NCI-H446 treated with DMSO at 0.1 percent for 48 hours (cell line): ENCODE results near the gene PAX3.

Source experiments
- DNase-seq: peaks from one replicate; lab custom pipeline; 2025; lab: John Stamatoyannopoulos, UW

Gene PAX3

GRCh38 chr2:222296911-222297599 lies 1.7 kb downstream of the PAX3 start:
- DNase-seq, result no peak

GRCh38 chr2:222296311-222296741 lies 2.5 kb downstream of the PAX3 start:
- no peak for DNase-seq

DNA sequence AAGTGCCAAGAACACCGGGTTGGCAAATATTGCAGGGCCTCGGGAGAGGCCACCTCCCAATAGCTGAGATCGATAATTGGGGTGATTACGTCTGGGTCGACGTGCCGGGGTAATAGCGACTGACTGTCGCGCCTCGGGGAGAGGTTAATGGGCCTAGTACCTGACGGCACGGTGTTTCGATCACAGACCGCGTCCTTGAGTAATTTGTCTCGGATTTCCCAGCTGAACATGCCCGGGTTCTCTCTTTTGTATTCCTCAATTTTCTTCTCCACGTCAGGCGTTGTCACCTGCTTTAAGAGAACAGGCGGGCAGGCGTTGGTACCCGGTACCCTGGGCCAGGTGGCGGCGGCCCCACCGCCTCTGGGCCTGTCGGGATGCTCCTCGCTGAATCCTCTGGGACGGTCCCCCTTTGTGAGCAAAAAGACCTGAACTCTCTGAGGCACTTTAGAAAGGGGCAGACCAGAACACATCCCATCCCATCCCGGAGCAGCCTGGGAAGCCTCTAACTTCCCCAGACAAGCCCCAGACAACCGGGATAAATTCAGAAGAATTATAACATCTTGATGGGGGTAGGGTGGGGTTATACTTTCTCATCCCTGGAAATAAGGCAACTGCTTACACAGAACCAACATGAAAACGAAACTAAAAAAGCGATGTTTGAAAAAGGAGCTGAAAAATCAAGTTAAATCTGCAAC lies 3.3 kb downstream of the PAX3 start:
- no peak for DNase-seq

DNA sequence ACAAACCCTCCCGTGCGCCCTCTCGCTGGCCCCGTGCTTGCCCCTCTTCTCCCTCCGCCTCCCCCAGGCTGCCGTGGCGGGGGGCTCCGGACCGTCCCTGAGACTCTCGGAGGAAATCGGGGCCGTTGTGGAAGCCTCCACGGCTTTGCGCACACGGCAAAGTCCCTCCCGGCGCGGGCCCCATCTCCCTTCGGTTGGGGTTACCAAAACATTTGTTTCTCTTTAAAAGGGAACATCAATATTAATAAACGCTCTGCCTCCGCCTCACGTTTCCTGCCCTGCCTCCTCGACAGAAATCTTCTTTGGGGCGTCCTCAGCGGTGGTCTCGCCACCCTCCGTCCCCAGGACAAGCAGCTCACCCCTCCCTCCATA lies 3.8 kb downstream of the PAX3 start:
- no peak for DNase-seq

GRCh38 chr2:222293660-222294630 lies 4.9 kb downstream of the PAX3 start:
- no peak for DNase-seq

DNA sequence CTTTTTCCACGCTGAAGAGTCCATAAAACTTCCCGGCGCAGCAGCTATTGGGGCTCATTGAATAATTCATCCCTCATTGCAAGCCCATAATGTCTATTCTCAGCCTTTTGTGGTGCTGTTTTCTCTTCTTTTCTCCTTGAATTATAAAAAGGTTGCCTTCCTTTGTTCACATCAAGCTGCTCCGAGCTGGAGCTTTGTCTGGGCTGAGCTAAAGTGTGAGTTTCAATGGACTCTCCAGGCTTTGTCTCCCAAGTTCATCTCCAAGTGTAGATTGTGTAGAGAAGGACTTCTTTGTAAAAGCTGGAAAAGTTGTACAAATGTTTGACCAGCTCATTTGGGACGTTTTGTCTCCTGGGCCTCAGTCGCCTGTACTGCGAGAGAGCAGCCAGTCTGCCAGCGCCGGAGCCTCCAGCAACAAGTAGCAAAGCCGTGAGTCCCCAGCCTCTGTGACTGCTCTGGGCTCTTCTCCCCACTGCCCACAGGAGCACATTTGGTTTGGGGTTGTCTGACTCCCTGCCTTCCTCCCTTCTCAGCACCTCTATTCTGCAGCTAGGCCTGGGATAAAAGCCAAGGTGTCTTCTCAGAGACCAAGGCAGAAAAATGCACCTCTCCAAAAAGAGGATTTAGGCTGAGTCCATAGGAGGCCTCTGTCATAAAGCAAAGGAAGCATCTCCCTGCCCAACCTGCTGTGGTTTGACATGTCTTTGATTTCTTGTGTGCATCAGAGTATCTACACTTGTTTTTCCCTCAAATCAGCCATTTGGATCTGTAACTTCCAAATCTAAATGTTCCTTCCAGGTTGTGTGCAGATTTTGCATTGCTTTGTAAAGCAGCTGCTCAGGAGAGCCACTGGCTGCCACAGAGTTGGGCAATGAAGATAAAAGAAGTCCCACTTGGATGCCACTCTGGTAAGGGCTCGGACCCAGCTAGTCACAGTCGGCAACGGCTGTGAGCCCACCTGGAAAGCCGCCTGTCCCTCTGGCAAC lies 6.4 kb downstream of the PAX3 start:
- DNase-seq, result no peak

GRCh38 chr2:222291485-222291841 lies 7.3 kb downstream of the PAX3 start:
- no peak for DNase-seq

DNA sequence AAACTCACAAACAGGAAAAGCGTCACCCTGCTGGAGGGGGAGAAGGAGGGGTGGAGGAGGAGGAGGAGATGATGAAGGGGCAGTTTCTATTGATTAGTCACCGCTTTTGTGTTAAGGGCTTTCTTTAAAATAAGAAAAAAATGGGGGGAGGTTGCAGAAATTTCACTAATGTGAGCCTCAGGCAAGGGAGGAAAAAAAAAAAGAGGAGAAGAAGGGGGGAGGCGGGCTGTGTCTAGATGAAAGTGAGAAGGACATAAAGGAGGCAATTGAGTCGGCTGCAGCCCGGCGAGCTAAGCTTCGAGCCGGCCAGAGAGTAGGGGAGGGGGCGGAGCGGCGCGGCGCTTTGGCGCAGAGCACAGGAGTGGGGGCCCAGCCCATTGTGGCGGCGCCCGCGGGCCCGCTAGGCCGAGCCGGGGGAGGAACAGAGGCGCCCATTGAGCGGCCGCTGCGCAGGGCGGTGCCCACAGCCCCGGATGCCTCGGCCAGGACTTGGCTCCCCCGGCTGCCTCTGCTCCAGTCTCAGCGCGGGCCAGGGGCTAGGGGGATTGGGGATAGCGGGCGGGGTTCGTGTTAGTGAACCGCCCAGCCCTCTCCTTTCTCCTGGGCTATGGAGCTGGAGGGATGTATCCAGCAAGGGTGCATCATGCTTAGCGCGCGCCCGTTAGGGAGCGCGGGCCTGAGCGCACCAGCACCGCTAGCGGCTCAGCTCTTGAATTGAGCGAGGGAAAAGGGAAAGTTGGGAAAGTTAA lies 7.9 kb downstream of the PAX3 start:
- no peak for DNase-seq

GRCh38 chr2:222290401-222290735 lies 8.4 kb downstream of the PAX3 start:
- no peak for DNase-seq

DNA sequence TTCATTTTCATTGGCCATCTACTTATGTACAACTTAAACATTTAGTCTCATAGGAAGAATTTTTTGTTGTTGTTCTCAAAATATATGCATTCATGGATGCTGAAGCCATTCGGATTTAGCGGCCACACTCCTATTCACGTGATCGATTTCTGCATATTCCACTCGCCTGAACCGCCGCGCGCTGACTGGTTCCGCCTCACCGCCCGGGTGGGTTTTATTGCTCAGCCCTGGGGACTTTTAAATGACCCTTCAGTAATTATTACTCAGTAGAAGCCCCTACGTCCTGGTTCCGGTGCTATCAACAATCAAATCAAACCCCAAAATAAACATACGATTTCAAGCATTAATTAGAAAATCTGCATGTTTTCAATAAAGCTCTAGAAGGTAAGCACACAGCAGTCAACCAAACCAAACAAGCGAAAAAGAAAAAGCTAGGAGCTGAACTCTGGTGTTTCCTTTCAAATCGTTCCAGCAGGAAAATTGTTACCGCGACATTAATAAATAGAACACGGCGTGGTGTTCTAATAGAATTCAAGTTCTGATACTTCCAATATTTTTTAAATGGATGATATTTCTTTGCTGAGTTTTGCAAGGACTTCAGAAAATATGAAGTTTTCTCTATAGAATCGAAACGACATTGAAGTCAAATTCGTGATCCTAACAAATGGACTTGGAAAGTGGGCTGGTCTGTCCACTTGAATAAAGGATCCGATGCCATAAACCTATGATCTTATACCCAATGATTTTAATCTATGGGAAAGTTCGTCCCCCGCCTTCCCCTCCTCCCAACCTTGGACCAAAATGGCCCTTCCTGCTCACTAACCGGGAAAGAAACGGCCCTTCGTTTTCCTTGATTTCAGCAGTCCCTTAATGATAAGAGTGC lies 9.3 kb downstream of the PAX3 start:
- DNase-seq, result no peak

DNA sequence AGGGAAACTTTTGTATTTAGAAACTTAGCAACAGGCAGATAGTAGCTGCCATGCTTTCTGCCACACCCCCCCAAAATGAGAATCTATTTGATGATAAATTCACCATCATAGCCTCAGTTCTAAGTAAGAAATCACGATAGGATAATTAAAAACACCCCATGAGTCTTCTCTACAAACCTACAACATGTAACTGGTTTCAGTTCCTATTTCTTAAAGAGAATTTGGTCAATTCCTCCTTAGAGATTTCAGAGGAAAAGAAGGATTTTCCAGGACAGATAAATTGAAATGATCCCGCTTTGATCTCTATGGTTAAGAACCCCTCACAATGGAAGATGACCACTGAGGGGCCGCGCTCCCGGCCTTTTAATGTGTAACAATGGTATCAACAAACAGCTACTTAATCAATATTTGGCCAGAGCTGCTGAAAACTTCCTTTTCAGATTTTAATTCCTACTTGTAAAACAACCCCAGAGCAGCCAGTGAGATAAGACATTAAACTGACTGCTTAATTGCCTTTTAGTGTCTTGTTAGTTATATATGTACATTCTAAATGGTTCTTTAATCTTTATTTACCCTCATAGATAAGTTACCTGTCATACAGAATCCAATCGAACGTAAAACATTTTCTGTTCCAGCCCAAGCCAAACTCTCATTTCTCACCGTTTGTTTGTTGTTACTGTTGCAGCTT lies 10.1 kb downstream of the PAX3 start:
- DNase-seq, result no peak

DNA sequence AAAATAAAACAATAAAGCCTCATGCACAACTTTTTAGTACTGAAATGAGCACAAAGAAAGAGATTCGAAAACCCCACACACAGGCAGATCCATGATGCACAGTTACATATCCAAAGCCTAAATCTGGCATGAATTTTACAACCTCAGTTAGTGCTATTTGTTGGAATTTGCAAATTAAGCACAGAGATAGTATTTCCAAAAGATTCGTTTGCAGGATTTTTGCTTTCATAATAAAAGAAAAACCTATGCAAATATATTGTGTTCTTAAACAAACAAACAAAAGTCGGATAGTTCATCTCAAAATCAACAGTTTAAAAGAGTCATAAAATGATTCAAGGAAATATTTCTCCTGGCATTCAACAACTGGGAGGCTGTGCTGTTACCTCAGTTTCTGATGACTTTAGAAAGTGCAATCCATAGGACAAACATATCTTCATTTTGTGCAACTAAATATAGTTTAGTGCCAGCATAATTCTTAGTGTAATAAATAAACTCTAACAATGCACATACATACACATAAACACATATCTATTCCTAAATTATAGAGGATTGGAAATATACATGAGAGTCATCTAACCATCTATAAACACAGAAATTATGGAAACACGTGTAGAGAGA lies 10.8 kb downstream of the PAX3 start:
- no peak for DNase-seq

- DNase-seq, result no peak
Measured at GRCh38 chr2:222284466-222284865, 14.3 kb downstream of the PAX3 start.

DNA sequence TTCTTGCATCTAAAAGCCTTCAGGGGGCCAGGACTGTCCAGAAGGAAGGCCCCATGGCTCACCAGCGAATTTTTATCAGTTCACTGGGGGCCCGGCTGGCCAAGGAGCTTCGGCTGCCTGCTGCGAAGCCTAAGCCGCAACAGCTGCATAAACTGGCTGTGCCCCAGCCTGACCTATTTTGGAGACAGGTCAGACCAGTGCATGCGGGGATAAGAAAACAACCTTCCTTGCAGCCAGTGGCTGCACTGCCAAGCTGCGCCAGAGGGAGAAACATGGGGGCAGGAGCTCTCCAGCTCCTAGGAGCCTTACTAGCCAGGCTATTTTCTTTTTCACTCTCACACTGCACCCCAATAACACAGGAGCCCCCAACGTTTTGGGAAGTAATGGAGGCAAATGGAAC lies 15.2 kb downstream of the PAX3 start:
- no peak for DNase-seq

GRCh38 chr2:222281506-222281905 lies 17.3 kb downstream of the PAX3 start:
- no peak for DNase-seq

DNA sequence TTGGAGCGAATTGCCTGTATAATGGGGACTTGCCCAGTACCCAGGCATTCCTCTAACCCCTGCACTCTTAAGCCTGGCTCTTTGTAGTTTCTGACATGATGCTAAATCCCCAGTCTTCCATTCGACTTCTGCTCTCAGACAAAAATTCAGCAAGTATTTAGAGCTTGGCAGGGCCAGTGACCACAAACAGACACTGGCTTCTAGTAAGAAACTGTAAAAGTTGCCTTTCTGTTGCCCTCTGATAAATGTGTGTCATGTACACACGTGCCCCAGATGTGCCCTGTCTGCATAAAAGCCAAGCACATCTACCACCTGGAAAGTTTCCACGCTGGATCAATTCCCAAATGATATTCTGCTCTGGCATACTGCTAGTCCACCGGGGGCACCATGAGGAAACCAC lies 18.0 kb downstream of the PAX3 start:
- DNase-seq, result no peak

DNA sequence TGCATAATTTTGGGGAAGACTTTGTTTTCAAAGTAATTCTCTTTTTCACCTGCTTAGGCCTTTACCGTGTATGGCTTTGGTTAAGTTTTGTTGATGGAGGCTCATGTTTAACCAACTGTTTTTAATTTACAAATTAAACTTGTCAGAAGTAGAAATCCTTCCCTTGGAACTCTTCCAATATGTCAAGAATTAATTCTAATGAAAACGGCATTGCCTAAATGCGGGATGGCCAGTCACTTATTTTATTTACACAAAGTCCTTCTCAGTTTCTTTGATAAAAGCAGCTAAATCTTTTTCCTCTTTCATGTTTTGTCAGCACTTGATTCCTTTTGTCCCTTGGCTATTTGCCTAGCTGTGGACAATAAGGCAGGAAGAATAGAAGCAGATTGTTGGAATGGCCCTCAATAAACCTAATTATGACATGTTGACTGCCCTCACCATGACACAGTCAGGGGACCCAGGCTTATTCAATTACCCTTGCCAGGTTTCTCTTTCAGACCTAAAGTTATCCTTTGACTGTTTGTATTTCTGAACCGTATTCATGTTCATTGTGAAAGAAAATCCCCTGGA lies 26.3 kb downstream of the PAX3 start:
- no peak for DNase-seq

DNA sequence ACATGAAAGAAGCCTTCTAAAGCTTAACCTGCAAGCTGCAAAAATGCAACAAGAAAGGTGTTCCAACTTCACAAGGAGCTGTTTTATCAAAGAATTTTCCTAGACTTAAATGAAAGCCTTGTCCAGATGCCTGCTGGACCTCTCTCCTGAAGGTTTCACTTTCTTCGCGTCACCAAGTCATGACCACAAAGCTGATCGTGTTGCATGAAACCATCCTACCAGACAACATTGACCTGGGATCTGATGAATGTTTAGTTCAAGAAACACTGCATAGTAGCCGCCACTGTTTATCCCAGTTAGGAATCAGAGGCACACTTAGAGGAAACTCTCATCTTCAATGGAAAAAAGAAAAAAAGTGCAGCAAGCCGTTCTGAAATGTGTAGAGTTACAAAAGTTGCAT lies 26.9 kb downstream of the PAX3 start:
- no peak for DNase-seq

GRCh38 chr2:222270396-222270795 lies 28.4 kb downstream of the PAX3 start:
- DNase-seq, result no peak
